ENCODE data around the gene PACRG. TPM values are rescaled to one million over a fixed set of nuclear protein-coding genes. Genes with fewer than 3 reads are reported as not detected.

PACRG gene
- total RNA-seq, 4 donors from 2014 or later: 0.29 to 1.6 (median 0.61) TPM

GRCh38 chr6:163212123-163212522 lies 484.3 kb downstream of the PACRG start:
- intact Hi-C loops (cut with DNase I; ENCODE audit: low total_unique reads): no loop called here
- no peak for DNase-seq
- ATAC-seq: no peak
- H3K36me3 ChIP-seq: no peaks in the 10 kb centered on the region
- no peak overlapping the region for H3K4me3 ChIP-seq
- no peaks in the 10 kb centered on the region for H3K27me3 ChIP-seq
- no peak overlapping the region for H3K27ac ChIP-seq
- in situ Hi-C loops (cut with MboI; ENCODE audit: low sequenced_read_pairs in 4 of 4): no loop called here
- TF ChIP-seq POLR2A (IDR thresholded peaks at IDR 0.05): no peak
- TF ChIP-seq CTCF (IDR thresholded peaks at IDR 0.05 in 4 of 5, conservative IDR thresholded peaks at IDR 0.05 in 1 of 5): no peak
- H3K4me1 ChIP-seq: no peaks in the 10 kb centered on the region
- no peaks in the 10 kb centered on the region for H3K9me3 ChIP-seq

GRCh38 chr6:163214259-163214658 lies 486.5 kb downstream of the PACRG start:
- Histone ChIP-seq H3K27ac (no peak overlapping the region), H3K27me3 (no peaks in the 10 kb centered on the region), H3K36me3 (no peaks in the 10 kb centered on the region), H3K4me3 (no peak overlapping the region), H3K4me1 (no peaks in the 10 kb centered on the region), H3K9me3 (no peaks in the 10 kb centered on the region)
- DNase-seq (no peak), ATAC-seq (no peak)
- intact Hi-C loops (cut with DNase I; ENCODE audit: low total_unique reads): no loop called here
- in situ Hi-C loops (cut with MboI; ENCODE audit: low sequenced_read_pairs in 4 of 4): no loop called here
- TF ChIP-seq POLR2A (IDR thresholded peaks at IDR 0.05): no peak
- no peak for TF ChIP-seq CTCF (IDR thresholded peaks at IDR 0.05 in 4 of 5, conservative IDR thresholded peaks at IDR 0.05 in 1 of 5)

- no peaks in the 10 kb centered on the region for H3K27me3 ChIP-seq
- H3K36me3 ChIP-seq: no peaks in the 10 kb centered on the region
- DNase-seq (no peak), ATAC-seq (no peak)
- intact Hi-C loops (cut with DNase I; ENCODE audit: low total_unique reads): no loop called here
- in situ Hi-C loops (cut with MboI; ENCODE audit: low sequenced_read_pairs in 4 of 4): no loop called here
- H3K4me3 ChIP-seq: no peak overlapping the region
- no peak overlapping the region for H3K27ac ChIP-seq
- H3K9me3 ChIP-seq: no peaks in the 10 kb centered on the region
- TF ChIP-seq CTCF (IDR thresholded peaks at IDR 0.05 in 4 of 5, conservative IDR thresholded peaks at IDR 0.05 in 1 of 5) (no peak), POLR2A (IDR thresholded peaks at IDR 0.05) (no peak)
- H3K4me1 ChIP-seq: no peaks in the 10 kb centered on the region
Measured at GRCh38 chr6:163218361-163218894, 490.7 kb downstream of the PACRG start.

GRCh38 chr6:163226181-163226835 lies 498.5 kb downstream of the PACRG start:
- DNase-seq (no peak), ATAC-seq (no peak)
- no peaks in the 10 kb centered on the region for H3K36me3 ChIP-seq
- no peak overlapping the region for H3K4me3 ChIP-seq
- in situ Hi-C loops (cut with MboI; ENCODE audit: low sequenced_read_pairs in 4 of 4) (no loop called here), intact Hi-C loops (cut with DNase I; ENCODE audit: low total_unique reads) (no loop called here)
- H3K4me1 ChIP-seq: no peaks in the 10 kb centered on the region
- TF ChIP-seq CTCF (IDR thresholded peaks at IDR 0.05 in 4 of 5, conservative IDR thresholded peaks at IDR 0.05 in 1 of 5) (no peak), POLR2A (IDR thresholded peaks at IDR 0.05) (no peak)
- no peaks in the 10 kb centered on the region for H3K9me3 ChIP-seq
- no peaks in the 10 kb centered on the region for H3K27me3 ChIP-seq
- H3K27ac ChIP-seq: no peak overlapping the region

Measured in gastrocnemius medialis (tissue), 4 donors.